GM12878 (cell line): ENCODE measurements around the gene CYP8B1. TPM values are rescaled to one million over a fixed set of nuclear protein-coding genes. Genes with fewer than 3 reads are reported as not detected.
A peak's percentile ranks its signal among the peaks of the same experiment; 100 is the strongest.

Experiments used
- ATAC-seq: fragments of 200-7000 bp; cut with Tn5 transposase; 3 replicates; pipeline ENCODE4 v1.9.1; 2020; ENCODE audit warnings: mild to moderate bottlenecking, moderate library complexity
- BruUV-seq: library from RNA; stranded (reverse); fragments of 400-500 nt; replicated peaks from 2 replicates; lab custom pipeline; 2021; lab: Mats Ljungman, UMichigan
- CTCF ChIA-PET: fragments of 300-600 bp; sonication (Branson Sonifier 250); formaldehyde crosslinking; extraction: SDS; loops from one replicate; lab custom pipeline; 2021; ENCODE audit warnings: inconsistent platforms; lab: Yijun Ruan, JAX
- POLR2A ChIA-PET: fragments of 350-600 bp; formaldehyde crosslinking; extraction: SDS; loops from one replicate; lab custom pipeline; 2021; ENCODE audit warnings: inconsistent platforms; lab: Charles Lee
- RAD21 ChIA-PET: fragments of 300-600 bp; sonication (Branson Sonifier 250); formaldehyde crosslinking; loops from one replicate; lab custom pipeline; 2023; ENCODE audit warnings: antibody characterized with exemption; ENCODE audit not compliant: unreplicated experiment; lab: Charles Lee
- SMC1A ChIA-PET: fragments of 300-600 bp; sonication (Branson Sonifier 250); formaldehyde crosslinking; loops from one replicate; lab custom pipeline; 2023; ENCODE audit not compliant: unreplicated experiment, uncharacterized antibody; lab: Charles Lee
- DNase-seq: peaks from one replicate; pipeline ENCODE4 v3.0.0-alpha.2; 2011; ENCODE audit warnings: low read depth, low spot score
- FAIRE-seq: peaks from 3 replicates; lab custom pipeline; 2011; peaks lifted over from hg19 to GRCh38; lab: Jason Lieb, UNC
- H2AFZ ChIP-seq: 2 replicates; pipeline ENCODE4 v1.6.0; 2011; ENCODE audit warnings: low read depth, low read length, control low read depth; ENCODE audit not compliant: control insufficient read depth
- H3K27ac ChIP-seq: 2 replicates; pipeline ENCODE4 v1.5.1; 2011; ENCODE audit warnings: control low read depth; ENCODE audit not compliant: control insufficient read depth, insufficient read depth
- H3K27me3 ChIP-seq, 2 experiments: replicated peaks in 1 of 2; 2 replicates each; pipeline versions ENCODE4 v1.6.0 to v1.6.1; 2011; ENCODE audit warnings: low read length in 1 of 2; ENCODE audit not compliant: control insufficient read depth in 2 of 2, insufficient read depth in 2 of 2
- H3K36me3 ChIP-seq, 2 experiments: 2 replicates each; pipeline ENCODE4 v1.5.1; 2011; ENCODE audit warnings: low read length in 1 of 2; ENCODE audit not compliant: control insufficient read depth in 2 of 2, insufficient read depth in 2 of 2
- H3K4me1 ChIP-seq: 2 replicates; pipeline ENCODE4 v1.6.1; 2011; ENCODE audit warnings: mild to moderate bottlenecking, low read length, moderate library complexity, mixed read lengths; ENCODE audit not compliant: control insufficient read depth, insufficient read depth
- H3K4me2 ChIP-seq: 2 replicates; pipeline ENCODE4 v1.6.0; 2011; ENCODE audit warnings: control low read depth; ENCODE audit not compliant: control insufficient read depth, insufficient read depth
- H3K4me3 ChIP-seq: fragments of 200-600 bp; sonication (generic); 2 replicates; pipeline ENCODE4 v1.5.1; 2016
- H3K79me2 ChIP-seq: 2 replicates; pipeline ENCODE4 v1.6.0; 2011; ENCODE audit warnings: low read length; ENCODE audit not compliant: control insufficient read depth, insufficient read depth
- H3K9ac ChIP-seq: 2 replicates; pipeline ENCODE4 v1.8.0; 2011; ENCODE audit warnings: low read length, control low read depth, mixed read lengths; ENCODE audit not compliant: control insufficient read depth, insufficient read depth
- H3K9me3 ChIP-seq: replicated peaks from 3 replicates; pipeline ENCODE4 v1.5.1; 2011; ENCODE audit warnings: mild to moderate bottlenecking, low read length; ENCODE audit not compliant: control insufficient read depth, insufficient read depth
- H4K20me1 ChIP-seq: 2 replicates; pipeline ENCODE4 v1.6.0; 2011; ENCODE audit not compliant: control insufficient read depth, insufficient read depth
- ATF7 ChIP-seq: fragments of 450-650 bp; IDR thresholded peaks from 2 replicates; pipeline ENCODE4 v1.6.1; 2016; ENCODE audit warnings: low read depth, mild to moderate bottlenecking
- BMI1 ChIP-seq: fragments of 450-650 bp; IDR thresholded peaks from 2 replicates; pipeline ENCODE4 v1.6.1; 2016; ENCODE audit warnings: mild to moderate bottlenecking, moderate library complexity, borderline replicate concordance
- CTCF ChIP-seq, 3 experiments: IDR thresholded peaks in 2 of 3; conservative IDR thresholded peaks in 1 of 3; 2 replicates each; pipeline ENCODE4 v1.5.1; 2011; ENCODE audit warnings: low read depth in 3 of 3, low read length in 3 of 3, mild to moderate bottlenecking in 3 of 3, control low read depth in 2 of 3, moderate library complexity in 2 of 3, inconsistent platforms in 1 of 3, mixed read lengths in 1 of 3; ENCODE audit not compliant: control insufficient read depth in 2 of 3, insufficient read depth in 1 of 3; ENCODE audit errors: extremely low read depth in 1 of 3
- EP300 ChIP-seq, 2 experiments: fragments of 150-350 bp in 1 of 2; IDR thresholded peaks; 2 replicates each; pipeline ENCODE4 v1.6.1; 2011 to 2012; ENCODE audit warnings: low read depth in 2 of 2, low read length in 2 of 2, borderline replicate concordance in 1 of 2, improper control_type of control experiment in 1 of 2, inconsistent platforms in 1 of 2; ENCODE audit not compliant: control insufficient read depth in 1 of 2
- NFIC ChIP-seq: IDR thresholded peaks from 2 replicates; pipeline ENCODE4 v1.6.1; 2012; ENCODE audit warnings: low read depth, mild to moderate bottlenecking, inconsistent platforms, low read length, moderate library complexity
- NR2C1 ChIP-seq: fragments of 450-650 bp; IDR thresholded peaks from 2 replicates; pipeline ENCODE4 v1.6.1; 2017; ENCODE audit warnings: antibody characterized with exemption, mild to moderate bottlenecking, moderate library complexity
- REST ChIP-seq: IDR thresholded peaks from 2 replicates; pipeline ENCODE4 v1.6.1; 2012; ENCODE audit warnings: mild to moderate bottlenecking, low read depth, low read length
- SMAD1 ChIP-seq: fragments of 450-650 bp; IDR thresholded peaks from 2 replicates; pipeline ENCODE4 v1.6.1; 2018; ENCODE audit warnings: mild to moderate bottlenecking, low read depth; ENCODE audit not compliant: partially characterized antibody
- STAT3 ChIP-seq: IDR thresholded peaks from 2 replicates; pipeline ENCODE4 v1.6.1; 2011; ENCODE audit warnings: low read depth, low read length, improper control_type of control experiment
- WGBS: methylation state at CpG from one replicate; pipeline ENCODE4 v1.1.6; 2016; ENCODE audit warnings: low lambda C conversion rate; ENCODE audit not compliant: insufficient replicate concordance, insufficient coverage; ENCODE audit errors: missing lambda C conversion rate; 5-methylcytosine and 5-hydroxymethylcytosine counted together
- in situ Hi-C: fragments of 300-500 bp; cut with MboI; formaldehyde crosslinking; loops from 9 replicates; pipeline ENCODE4 v1.14.3; 2018; ENCODE audit warnings: mixed read lengths
- intact Hi-C: fragments of 100-400 bp; cut with micrococcal nuclease; formaldehyde crosslinking; loops from one replicate; pipeline ENCODE4 v1.14.2; 2022; ENCODE audit not compliant: unreplicated experiment
- polyA plus RNA-seq, 11 experiments: library from polyadenylated mRNA; depleted of rRNA in 4 of 11; unstranded in 6 of 11; stranded (reverse) in 5 of 11; fragments of >200 nt; fragmentation: Nextera tagmentation in 4 of 11; fragmentation: Illumina TruSeq in 1 of 11; extraction: Ambion mirVana in 4 of 11; extraction: Trizol in 1 of 11; gene quantifications; 1 replicate in 1 of 11; 2 replicates in 10 of 11; pipeline versions ENCODE4 v1.2.1 to v1.2.3, GENCODE V29; 2011 to 2016; ENCODE audit warnings: inconsistent platforms in 2 of 11, missing spikeins in 2 of 11, low read depth in 1 of 11
- total RNA-seq, 4 experiments: library from RNA; depleted of rRNA in 3 of 4; stranded (reverse); fragments of >200 nt in 3 of 4; fragmentation: Illumina TruSeq in 1 of 4; extraction: Trizol in 1 of 4; gene quantifications; 2 replicates each; pipeline versions ENCODE4 v1.2.1 to v1.2.3, GENCODE V29; 2013 to 2021

Gene CYP8B1
- total and polyA plus RNA-seq, 10 of the 15 experiments (the other 5 are each of a cell fraction or from before 2014, with no cell fraction given): 0.08 TPM; not detected in 9

GRCh38 chr3:42849017-42849416 lies 26.7 kb downstream of the CYP8B1 start (continued):
- TF ChIP-seq REST (no peak), ATF7 (no peak), NR2C1 (no peak), NFIC (no peak), SMAD1 (no peak)

GRCh38 chr3:42847731-42848130 lies 27.9 kb downstream of the CYP8B1 start:
- no peak overlapping the region for H3K4me3 ChIP-seq
- RAD21 ChIA-PET: interaction anchor here (1.3 kb wide), 1 partner anchor 33 kb away, joined by 3 read pairs; no protein-coding TSS in a partner anchor
- no peak overlapping the region for H3K9ac ChIP-seq
- intact Hi-C loops: no loop called here
- no peaks in the 10 kb centered on the region for H3K9me3 ChIP-seq
- POLR2A ChIA-PET: interaction anchor here (0.6 to 0.7 kb wide), 3 partner anchors 27 to 85 kb away, joined by 3 to 4 read pairs (median 3); no protein-coding TSS in a partner anchor
- BruUV-seq: no TSS peak
- CTCF ChIA-PET: interaction anchor here (1.3 to 5.2 kb wide), 2 partner anchors 8 to 16 kb away, joined by 3 to 24 read pairs; no protein-coding TSS in a partner anchor
- WGBS: 33% methylated on average over 4 of the region's 4 CpGs
- no peaks in the 10 kb centered on the region for H4K20me1 ChIP-seq
- in situ Hi-C loops: no loop called here
- TF ChIP-seq CTCF (IDR thresholded peaks at IDR 0.05 in 2 of 3, conservative IDR thresholded peaks at IDR 0.05 in 1 of 3; ENCODE audit: control insufficient read depth in 2 of 3, extremely low read depth in 1 of 3, insufficient read depth in 1 of 3, low read depth in 3 of 3, low read length in 3 of 3) (no peak), BMI1 (no peak), STAT3 (no peak), EP300 (IDR thresholded peaks at IDR 0.05; ENCODE audit: borderline replicate concordance in 1 of 2, control insufficient read depth in 1 of 2, low read depth in 2 of 2, low read length in 2 of 2) (no peak)
- H3K79me2 ChIP-seq: no peaks in the 10 kb centered on the region
- no peaks in the 10 kb centered on the region for H3K36me3 ChIP-seq
- no peak overlapping the region for H3K4me2 ChIP-seq
- peaks cover 5% of the 10 kb centered on the region for H3K4me1 ChIP-seq
- FAIRE-seq (no peak), DNase-seq (no peak), ATAC-seq (peak; percentile 24; the same call in 1 of the 3 replicates)
- no peak overlapping the region; the same call in 1 of the 2 replicates for H2AFZ ChIP-seq
- H3K27ac ChIP-seq: no peak overlapping the region
- H3K27me3 ChIP-seq: no peaks in the 10 kb centered on the region
- SMC1A ChIA-PET: interaction anchor here (0.5 kb wide), 1 partner anchor 521 kb away, joined by 3 read pairs; no protein-coding TSS in a partner anchor
